HG03460 (cell line): Measurements from ENCODE around the gene DNAJC2.
"Not testable (repeated sequence)": the region's sequence is repeated elsewhere in the genome, so short reads cannot be mapped to it uniquely, and the experiment has no call there.

ENCODE experiments used
- ATAC-seq: cut with Tn5 transposase; IDR thresholded peaks from one replicate; pipeline ENCODE4 v1.9.1; 2021; ENCODE audit not compliant: unreplicated experiment

DNAJC2 gene

DNA sequence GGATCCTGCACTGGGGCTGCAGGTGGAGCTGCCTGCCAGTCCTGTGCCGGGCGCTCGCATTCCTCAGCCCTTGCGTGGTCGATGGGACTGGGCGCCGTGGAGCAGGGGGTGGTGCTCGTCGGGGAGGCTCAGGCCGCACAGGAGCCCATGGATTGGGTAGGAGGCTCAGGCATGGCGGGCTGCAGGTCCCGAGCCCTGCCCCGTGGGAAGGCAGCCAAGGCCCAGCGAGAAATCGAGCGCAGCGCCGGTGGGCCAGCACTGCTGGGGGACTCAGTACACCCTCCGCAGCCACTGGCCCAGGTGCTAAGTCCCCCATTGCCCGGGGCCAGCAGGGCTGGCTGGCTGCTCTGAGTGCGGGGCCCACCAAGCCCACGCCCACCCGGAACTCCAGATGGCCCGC lies 69.7 kb downstream of the DNAJC2 start:
- ATAC-seq: not testable (repeated sequence)

DNA sequence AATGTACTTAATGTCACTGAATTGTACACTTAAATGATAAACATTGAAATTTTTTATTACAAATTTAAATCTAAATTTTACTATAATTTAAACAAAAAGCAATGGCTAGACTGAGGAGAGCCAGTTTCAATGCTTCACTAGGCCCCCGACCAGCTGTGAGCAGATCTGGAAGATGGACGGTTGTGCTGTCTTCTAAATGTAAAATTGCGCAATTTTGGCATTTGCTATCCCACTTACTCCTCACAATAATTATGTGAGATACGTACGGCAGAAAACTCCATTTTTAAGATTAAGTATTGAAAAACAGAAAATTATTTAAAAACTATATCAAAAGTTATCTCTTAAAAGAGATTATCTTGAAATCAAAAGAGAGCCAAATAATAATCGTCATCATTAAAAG lies 71.2 kb downstream of the DNAJC2 start:
- not testable (repeated sequence) for ATAC-seq

DNA sequence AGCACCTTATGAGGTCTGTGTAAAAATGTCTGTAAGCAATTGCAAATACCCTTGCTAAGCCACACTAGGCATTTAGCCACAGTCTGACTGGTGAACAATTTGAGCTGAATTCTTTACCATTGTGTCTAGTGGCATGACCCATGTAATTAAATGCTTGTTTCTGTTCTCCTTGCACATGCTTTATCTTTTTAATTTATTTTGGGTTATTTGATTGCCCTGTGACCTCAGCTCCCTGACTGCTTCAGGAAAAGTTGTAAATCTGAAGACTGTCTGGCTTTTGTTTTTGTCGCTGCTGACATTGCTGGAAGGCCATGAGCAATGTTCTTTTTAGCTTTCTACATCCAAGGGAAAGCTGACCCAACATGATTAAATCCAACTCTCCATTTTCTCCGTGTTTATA lies 78.3 kb downstream of the DNAJC2 start:
- ATAC-seq: not testable (repeated sequence)

DNA sequence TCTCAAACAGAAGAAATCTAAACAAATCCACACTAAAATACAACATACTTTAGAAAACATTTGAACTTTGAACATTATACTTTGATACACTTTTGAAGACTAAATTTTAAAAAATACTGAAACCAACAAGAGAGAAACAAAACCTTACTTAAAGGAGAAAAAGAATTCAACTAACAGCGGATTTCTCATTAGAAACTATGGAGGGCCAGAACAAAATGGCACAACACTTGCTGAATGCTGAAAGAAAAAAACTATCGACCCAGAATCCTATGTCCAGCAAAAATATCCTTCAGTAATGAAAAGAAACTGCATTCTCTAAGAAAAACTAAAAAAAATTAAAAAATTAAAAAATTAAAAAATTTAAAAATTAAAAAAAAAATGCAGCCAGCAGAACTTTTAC lies 80.5 kb downstream of the DNAJC2 start:
- ATAC-seq: not testable (repeated sequence)
